Measurements from ENCODE around the gene GTF3C5.
"Not testable (repeated sequence)": the region's sequence is repeated elsewhere in the genome, so short reads cannot be mapped to it uniquely, and the experiment has no call there.

GTF3C5 gene

GRCh38 chr9:133086894-133087293, 56.1 kb downstream of the GTF3C5 start:
- H3K4me1 ChIP-seq (ENCODE audit: control insufficient read depth in 2 of 2, insufficient read depth in 2 of 2, low read length in 2 of 2), result peaks cover 0 to 1% of the 10 kb centered on the region in 2 donors
- no peaks in the 10 kb centered on the region for H3K27me3 ChIP-seq (ENCODE audit: control insufficient read depth in 2 of 2, insufficient read depth in 2 of 2, low read length in 2 of 2)
- H3K4me3 ChIP-seq (ENCODE audit: low read length in 2 of 2), result no peak overlapping the region
- no peak overlapping the region for H3K27ac ChIP-seq (ENCODE audit: low read depth in 2 of 2, low read length in 2 of 2)
- H3K9me3 ChIP-seq (ENCODE audit: control insufficient read depth in 2 of 2, low read length in 2 of 2), result no peaks in the 10 kb centered on the region
- no peaks in the 10 kb centered on the region for H3K36me3 ChIP-seq (ENCODE audit: control insufficient read depth in 2 of 2, insufficient read depth in 2 of 2, low read length in 2 of 2)
- H3K9ac ChIP-seq (ENCODE audit: low read depth in 1 of 2, low read length in 2 of 2), result no peak overlapping the region

- Histone ChIP-seq H3K36me3 (ENCODE audit: control insufficient read depth in 2 of 2, insufficient read depth in 2 of 2, low read length in 2 of 2) (no peaks in the 10 kb centered on the region), H3K27me3 (ENCODE audit: control insufficient read depth in 2 of 2, insufficient read depth in 2 of 2, low read length in 2 of 2) (no peaks in the 10 kb centered on the region), H3K27ac (ENCODE audit: low read depth in 2 of 2, low read length in 2 of 2) (no peak overlapping the region), H3K9me3 (ENCODE audit: control insufficient read depth in 2 of 2, low read length in 2 of 2) (no peaks in the 10 kb centered on the region), H3K4me1 (ENCODE audit: control insufficient read depth in 2 of 2, insufficient read depth in 2 of 2, low read length in 2 of 2) (no peaks in the 10 kb centered on the region), H3K4me3 (ENCODE audit: low read length in 2 of 2) (no peak overlapping the region), H3K9ac (ENCODE audit: low read depth in 1 of 2, low read length in 2 of 2) (no peak overlapping the region)
Observed at GRCh38 chr9:133087429-133088145, 56.8 kb downstream of the GTF3C5 start.

GRCh38 chr9:133088146-133088750, 57.5 kb downstream of the GTF3C5 start:
- Histone ChIP-seq H3K4me3 (ENCODE audit: low read length in 2 of 2) (no peak overlapping the region), H3K27me3 (ENCODE audit: control insufficient read depth in 2 of 2, insufficient read depth in 2 of 2, low read length in 2 of 2) (no peaks in the 10 kb centered on the region), H3K9ac (ENCODE audit: low read depth in 1 of 2, low read length in 2 of 2) (no peak overlapping the region), H3K9me3 (ENCODE audit: control insufficient read depth in 2 of 2, low read length in 2 of 2) (no peaks in the 10 kb centered on the region), H3K27ac (ENCODE audit: low read depth in 2 of 2, low read length in 2 of 2) (no peak overlapping the region), H3K36me3 (ENCODE audit: control insufficient read depth in 2 of 2, insufficient read depth in 2 of 2, low read length in 2 of 2) (no peaks in the 10 kb centered on the region), H3K4me1 (ENCODE audit: control insufficient read depth in 2 of 2, insufficient read depth in 2 of 2, low read length in 2 of 2) (no peaks in the 10 kb centered on the region)

- H3K27ac ChIP-seq (ENCODE audit: low read depth in 2 of 2, low read length in 2 of 2), result no peak overlapping the region
- no peaks in the 10 kb centered on the region for H3K4me1 ChIP-seq (ENCODE audit: control insufficient read depth in 2 of 2, insufficient read depth in 2 of 2, low read length in 2 of 2)
- no peaks in the 10 kb centered on the region for H3K9me3 ChIP-seq (ENCODE audit: control insufficient read depth in 2 of 2, low read length in 2 of 2)
- no peak overlapping the region for H3K4me3 ChIP-seq (ENCODE audit: low read length in 2 of 2)
- no peaks in the 10 kb centered on the region for H3K36me3 ChIP-seq (ENCODE audit: control insufficient read depth in 2 of 2, insufficient read depth in 2 of 2, low read length in 2 of 2)
- H3K9ac ChIP-seq (ENCODE audit: low read depth in 1 of 2, low read length in 2 of 2), result no peak overlapping the region
- no peaks in the 10 kb centered on the region for H3K27me3 ChIP-seq (ENCODE audit: control insufficient read depth in 2 of 2, insufficient read depth in 2 of 2, low read length in 2 of 2)
Observed at GRCh38 chr9:133088756-133089155, 58.0 kb downstream of the GTF3C5 start.

GRCh38 chr9:133089271-133089671, 58.5 kb downstream of the GTF3C5 start:
- Histone ChIP-seq H3K27ac (ENCODE audit: low read depth in 2 of 2, low read length in 2 of 2) (no peak overlapping the region), H3K27me3 (ENCODE audit: control insufficient read depth in 2 of 2, insufficient read depth in 2 of 2, low read length in 2 of 2) (no peaks in the 10 kb centered on the region), H3K36me3 (ENCODE audit: control insufficient read depth in 2 of 2, insufficient read depth in 2 of 2, low read length in 2 of 2) (no peaks in the 10 kb centered on the region), H3K4me3 (ENCODE audit: low read length in 2 of 2) (no peak overlapping the region), H3K4me1 (ENCODE audit: control insufficient read depth in 2 of 2, insufficient read depth in 2 of 2, low read length in 2 of 2) (no peaks in the 10 kb centered on the region), H3K9ac (ENCODE audit: low read depth in 1 of 2, low read length in 2 of 2) (no peak overlapping the region), H3K9me3 (ENCODE audit: control insufficient read depth in 2 of 2, low read length in 2 of 2) (no peaks in the 10 kb centered on the region)

- Histone ChIP-seq H3K4me1 (ENCODE audit: control insufficient read depth in 2 of 2, insufficient read depth in 2 of 2, low read length in 2 of 2) (no peaks in the 10 kb centered on the region), H3K9ac (ENCODE audit: low read depth in 1 of 2, low read length in 2 of 2) (no peak overlapping the region), H3K36me3 (ENCODE audit: control insufficient read depth in 2 of 2, insufficient read depth in 2 of 2, low read length in 2 of 2) (no peaks in the 10 kb centered on the region), H3K27me3 (ENCODE audit: control insufficient read depth in 2 of 2, insufficient read depth in 2 of 2, low read length in 2 of 2) (no peaks in the 10 kb centered on the region), H3K4me3 (ENCODE audit: low read length in 2 of 2) (no peak overlapping the region), H3K9me3 (ENCODE audit: control insufficient read depth in 2 of 2, low read length in 2 of 2) (no peaks in the 10 kb centered on the region), H3K27ac (ENCODE audit: low read depth in 2 of 2, low read length in 2 of 2) (no peak overlapping the region)
Observed at GRCh38 chr9:133090187-133090586, 59.4 kb downstream of the GTF3C5 start.

GRCh38 chr9:133090752-133091385, 60.1 kb downstream of the GTF3C5 start:
- no peaks in the 10 kb centered on the region for H3K36me3 ChIP-seq (ENCODE audit: control insufficient read depth in 2 of 2, insufficient read depth in 2 of 2, low read length in 2 of 2)
- no peak overlapping the region for H3K4me3 ChIP-seq (ENCODE audit: low read length in 2 of 2)
- no peak overlapping the region for H3K9ac ChIP-seq (ENCODE audit: low read depth in 1 of 2, low read length in 2 of 2)
- H3K9me3 ChIP-seq (ENCODE audit: control insufficient read depth in 2 of 2, low read length in 2 of 2), result no peaks in the 10 kb centered on the region
- H3K4me1 ChIP-seq (ENCODE audit: control insufficient read depth in 2 of 2, insufficient read depth in 2 of 2, low read length in 2 of 2), result no peaks in the 10 kb centered on the region
- H3K27me3 ChIP-seq (ENCODE audit: control insufficient read depth in 2 of 2, insufficient read depth in 2 of 2, low read length in 2 of 2), result no peaks in the 10 kb centered on the region
- no peak overlapping the region for H3K27ac ChIP-seq (ENCODE audit: low read depth in 2 of 2, low read length in 2 of 2)

GRCh38 chr9:133094351-133094750, 63.6 kb downstream of the GTF3C5 start:
- H3K27me3 ChIP-seq (ENCODE audit: control insufficient read depth in 2 of 2, insufficient read depth in 2 of 2, low read length in 2 of 2); H3K9me3 ChIP-seq (ENCODE audit: control insufficient read depth in 2 of 2, low read length in 2 of 2); H3K9ac ChIP-seq (ENCODE audit: low read depth in 1 of 2, low read length in 2 of 2); H3K4me1 ChIP-seq (ENCODE audit: control insufficient read depth in 2 of 2, insufficient read depth in 2 of 2, low read length in 2 of 2); H3K4me3 ChIP-seq (ENCODE audit: low read length in 2 of 2); H3K27ac ChIP-seq (ENCODE audit: low read depth in 2 of 2, low read length in 2 of 2): not testable (repeated sequence)
- H3K36me3 ChIP-seq (ENCODE audit: control insufficient read depth in 2 of 2, insufficient read depth in 2 of 2, low read length in 2 of 2), result peaks cover 17 to 25% of the 10 kb centered on the region in 2 donors

GRCh38 chr9:133094842-133095393, 64.1 kb downstream of the GTF3C5 start:
- Histone ChIP-seq H3K4me1 (ENCODE audit: control insufficient read depth in 2 of 2, insufficient read depth in 2 of 2, low read length in 2 of 2) (no peaks in the 10 kb centered on the region), H3K9me3 (ENCODE audit: control insufficient read depth in 2 of 2, low read length in 2 of 2) (peaks cover 0 to 2% of the 10 kb centered on the region in 2 donors), H3K4me3 (ENCODE audit: low read length in 2 of 2) (no peak overlapping the region), H3K36me3 (ENCODE audit: control insufficient read depth in 2 of 2, insufficient read depth in 2 of 2, low read length in 2 of 2) (peaks cover 23 to 30% of the 10 kb centered on the region in 2 donors), H3K27me3 (ENCODE audit: control insufficient read depth in 2 of 2, insufficient read depth in 2 of 2, low read length in 2 of 2) (no peaks in the 10 kb centered on the region), H3K9ac (ENCODE audit: low read depth in 1 of 2, low read length in 2 of 2) (no peak overlapping the region), H3K27ac (ENCODE audit: low read depth in 2 of 2, low read length in 2 of 2) (no peak overlapping the region)

- no peak overlapping the region for H3K9ac ChIP-seq (ENCODE audit: low read depth in 1 of 2, low read length in 2 of 2)
- H3K4me1 ChIP-seq (ENCODE audit: control insufficient read depth in 2 of 2, insufficient read depth in 2 of 2, low read length in 2 of 2), result no peaks in the 10 kb centered on the region
- H3K27me3 ChIP-seq (ENCODE audit: control insufficient read depth in 2 of 2, insufficient read depth in 2 of 2, low read length in 2 of 2), result no peaks in the 10 kb centered on the region
- H3K27ac ChIP-seq (ENCODE audit: low read depth in 2 of 2, low read length in 2 of 2), result no peak overlapping the region
- peaks cover 0 to 2% of the 10 kb centered on the region in 2 donors for H3K9me3 ChIP-seq (ENCODE audit: control insufficient read depth in 2 of 2, low read length in 2 of 2)
- H3K36me3 ChIP-seq (ENCODE audit: control insufficient read depth in 2 of 2, insufficient read depth in 2 of 2, low read length in 2 of 2), result peaks cover 53 to 56% of the 10 kb centered on the region in 2 donors
- no peak overlapping the region for H3K4me3 ChIP-seq (ENCODE audit: low read length in 2 of 2)
Observed at GRCh38 chr9:133098104-133098754, 67.4 kb downstream of the GTF3C5 start.
